Fibroblast of villous mesenchyme (primary cell): ENCODE results near the gene PCED1B. TPM values are rescaled to one million over a fixed set of nuclear protein-coding genes. Genes with fewer than 3 reads are reported as not detected.

Experiments used
- DNase-seq: peaks from one replicate; pipeline ENCODE4 v3.0.0-alpha.2; 2010; ENCODE audit warnings: low read depth
- H3K4me3 ChIP-seq: 2 replicates; pipeline ENCODE4 v1.5.1; 2011; ENCODE audit warnings: low read depth, mild to moderate bottlenecking, low read length
- CTCF ChIP-seq: IDR thresholded peaks from 2 replicates; pipeline ENCODE4 v1.5.1; 2012; ENCODE audit warnings: low read depth, mild to moderate bottlenecking, low read length; ENCODE audit not compliant: insufficient read depth
- total RNA-seq: library from RNA; depleted of rRNA; stranded (reverse); fragments of >200 nt; gene quantifications from 2 replicates; pipeline ENCODE4 v1.2.3, GENCODE V29; 2012

The PCED1B gene
- total RNA-seq, 1 donor, result 1.7 TPM

- TF ChIP-seq CTCF, result no peak
- no peak overlapping the region for H3K4me3 ChIP-seq
- no peak for DNase-seq
Measured at GRCh38 chr12:47120736-47121135, 41.3 kb downstream of the PCED1B start.

- no peak for DNase-seq
- no peak overlapping the region for H3K4me3 ChIP-seq
- TF ChIP-seq CTCF, result no peak
Measured at GRCh38 chr12:47121146-47121545, 41.7 kb downstream of the PCED1B start.

- H3K4me3 ChIP-seq, result no peak overlapping the region
- no peak for DNase-seq
- TF ChIP-seq CTCF, result no peak
Measured at GRCh38 chr12:47122602-47123001, 43.2 kb downstream of the PCED1B start.

- no peak for DNase-seq
- no peak for TF ChIP-seq CTCF
Measured at GRCh38 chr12:47123730-47124129, 44.3 kb downstream of the PCED1B start.

GRCh38 chr12:47124451-47124850 is 45.0 kb downstream of the PCED1B start:
- peak; percentile 91 for DNase-seq
- TF ChIP-seq CTCF, result no peak
- no peak overlapping the region for H3K4me3 ChIP-seq

More at GRCh38 chr12:47123730-47124129, 44.3 kb downstream of the PCED1B start:
- no peak overlapping the region for H3K4me3 ChIP-seq

- H3K4me3 ChIP-seq, result no peak overlapping the region
- no peak for TF ChIP-seq CTCF
- DNase-seq, result no peak
Measured at GRCh38 chr12:47126246-47126645, 46.8 kb downstream of the PCED1B start.

- no peak for DNase-seq
- H3K4me3 ChIP-seq, result no peak overlapping the region
- TF ChIP-seq CTCF, result no peak
Measured at GRCh38 chr12:47131011-47131410, 51.6 kb downstream of the PCED1B start.
